NCI-H2107 treated with DMSO at 0.1 percent for 48 hours (cell line): ENCODE results near the gene OXT.
A peak's percentile ranks its signal among the peaks of the same experiment; 100 is the strongest.
"Not testable (repeated sequence)": the region's sequence is repeated elsewhere in the genome, so short reads cannot be mapped to it uniquely, and the experiment has no call there.

Source experiments
- DNase-seq: peaks from one replicate; lab custom pipeline; 2025; ENCODE audit not compliant: unreplicated experiment; lab: John Stamatoyannopoulos, UW

OXT gene

GRCh38 chr20:3071610-3072529, at the start of gene OXT:
Gene OXT (plus strand): TSS chr20:3071620. CDS start chr20:3071656, 36 bp downstream.
- no peak for DNase-seq

- DNase-seq, result no peak
These were observed 49.6 kb upstream of the OXT start for GRCh38 chr20:3021777-3022176.

- DNase-seq, result not testable (repeated sequence)
These were observed 48.6 kb upstream of the OXT start for GRCh38 chr20:3022559-3023490.

DNA sequence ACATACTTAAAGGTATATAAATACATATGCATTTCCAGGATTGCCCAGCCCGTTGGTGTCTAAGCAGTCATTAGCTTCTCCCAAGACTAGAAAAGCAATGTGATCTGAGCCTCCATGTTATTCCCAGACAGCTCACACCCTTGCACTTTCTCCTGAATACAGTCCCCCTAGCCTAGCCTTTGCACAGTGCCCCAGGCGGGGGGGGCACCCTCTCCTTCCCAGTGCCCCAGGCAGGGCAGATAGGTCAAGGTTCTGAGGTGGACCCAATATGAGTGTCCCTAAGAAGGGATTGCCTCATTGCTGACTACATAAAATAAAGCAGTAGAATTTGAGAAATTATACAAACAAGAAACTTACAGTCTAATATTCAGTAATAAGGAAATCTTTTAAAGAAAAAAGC, 43.4 kb upstream of the OXT start:
- no peak for DNase-seq

DNA sequence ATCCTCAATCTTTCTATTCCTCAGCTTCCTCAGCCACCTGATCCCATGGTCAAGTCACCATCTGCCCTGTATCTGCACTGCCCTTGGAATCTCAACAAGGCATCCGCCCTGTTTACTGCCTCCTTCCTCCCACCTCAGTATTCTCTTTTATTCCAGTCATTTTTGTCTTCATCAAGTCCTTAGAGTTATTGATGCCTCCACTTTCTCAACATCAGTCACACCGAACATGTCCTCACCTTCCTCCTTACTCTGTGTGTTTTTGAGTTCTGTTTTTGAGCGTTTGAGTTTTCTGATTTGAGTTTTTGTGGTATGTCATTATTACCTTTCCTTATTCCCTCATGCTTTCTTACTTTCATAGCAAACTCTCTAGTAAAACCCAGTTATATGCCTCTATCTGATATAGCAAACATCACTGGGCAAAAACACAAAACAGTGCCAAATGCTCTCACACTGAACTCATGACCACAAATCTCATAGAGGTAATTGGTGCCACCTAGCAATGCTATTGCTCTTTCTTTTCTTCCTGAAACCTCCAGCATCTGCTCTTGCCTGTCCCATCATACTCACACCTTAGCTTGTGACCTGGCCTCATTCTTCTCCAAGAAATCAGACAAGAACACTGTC, 39.8 kb upstream of the OXT start:
- no peak for DNase-seq

DNA sequence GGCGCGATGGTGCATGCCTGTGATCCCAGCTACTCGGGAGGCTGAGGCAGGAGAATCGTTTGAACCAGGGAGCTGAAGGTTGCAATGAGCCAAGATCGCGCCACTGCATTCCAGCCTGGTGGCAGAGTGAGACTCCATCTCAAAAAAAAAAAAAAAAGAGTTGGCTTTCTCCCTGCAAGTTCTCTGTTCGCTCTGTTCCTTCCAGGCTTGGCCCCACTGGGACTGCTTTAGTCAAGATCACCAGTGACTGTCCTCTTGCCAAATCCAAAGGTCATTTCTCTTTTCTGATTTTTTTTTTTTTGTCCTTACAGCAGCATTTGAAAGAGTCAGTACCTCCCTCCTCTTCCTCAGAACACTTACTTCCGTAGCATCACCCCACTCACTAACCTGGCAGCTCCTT, 38.8 kb upstream of the OXT start:
- no peak for DNase-seq

DNA sequence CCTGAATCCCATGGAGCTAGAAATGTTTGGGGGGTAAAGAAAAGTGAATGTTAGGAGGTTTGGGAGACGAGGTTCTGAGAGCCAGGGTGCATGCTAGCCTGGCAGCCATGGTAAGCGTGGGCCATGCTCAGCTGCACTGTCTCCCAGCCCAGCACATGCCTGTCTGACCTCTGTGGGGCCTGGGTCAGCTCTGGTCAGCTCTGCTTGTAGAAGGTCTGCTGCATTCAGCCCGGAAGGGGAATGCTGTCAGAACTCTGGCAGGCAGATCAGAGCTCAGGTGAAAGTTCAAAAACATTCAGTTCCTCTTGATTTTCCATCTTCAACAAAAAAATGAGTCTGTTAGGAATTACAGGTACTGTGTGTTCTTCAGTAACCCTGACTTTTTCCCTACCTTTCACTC, 33.8 kb upstream of the OXT start:
- DNase-seq, result no peak

DNA sequence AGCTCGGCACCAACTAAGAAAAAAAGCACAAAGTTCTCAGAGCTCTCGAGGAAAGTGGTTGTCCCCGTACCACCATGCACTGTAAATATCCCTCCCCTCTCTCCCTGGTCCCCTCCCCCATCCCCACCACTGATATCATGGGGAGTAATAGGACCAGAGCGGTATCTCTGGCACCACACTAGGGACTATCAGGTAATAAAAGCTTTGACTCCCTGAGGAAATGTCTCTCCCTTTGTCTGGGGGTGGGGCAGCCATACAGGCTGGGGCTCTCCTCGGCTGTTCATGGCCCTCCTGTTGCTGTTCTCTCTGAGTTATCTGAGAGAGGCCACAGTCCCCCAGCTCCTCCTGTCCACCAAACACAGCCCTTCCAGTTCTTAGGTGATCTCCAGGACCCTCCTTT, 33.0 kb upstream of the OXT start:
- no peak for DNase-seq

DNA sequence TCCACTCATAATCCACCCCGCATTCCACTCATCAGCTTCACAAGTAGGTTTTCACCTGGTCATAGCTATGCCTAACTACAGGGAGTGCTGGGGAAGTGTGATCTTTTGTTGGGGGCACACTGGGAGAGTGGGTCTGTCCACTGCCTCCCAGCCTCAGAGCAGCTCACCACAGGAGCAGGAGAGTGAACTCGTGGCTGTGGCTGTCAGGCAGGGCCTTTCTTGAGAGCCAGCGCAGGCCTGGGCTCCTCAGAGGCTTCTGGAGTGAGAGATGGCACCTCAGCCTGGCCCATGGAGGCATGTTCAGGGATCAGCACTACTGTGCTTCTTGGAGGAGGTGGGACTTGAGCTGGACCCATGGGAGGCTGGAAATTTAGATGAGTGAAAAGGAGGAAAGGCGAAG, 32.0 kb upstream of the OXT start:
- DNase-seq, result no peak

GRCh38 chr20:3040086-3040485, 31.3 kb upstream of the OXT start:
- no peak for DNase-seq

DNA sequence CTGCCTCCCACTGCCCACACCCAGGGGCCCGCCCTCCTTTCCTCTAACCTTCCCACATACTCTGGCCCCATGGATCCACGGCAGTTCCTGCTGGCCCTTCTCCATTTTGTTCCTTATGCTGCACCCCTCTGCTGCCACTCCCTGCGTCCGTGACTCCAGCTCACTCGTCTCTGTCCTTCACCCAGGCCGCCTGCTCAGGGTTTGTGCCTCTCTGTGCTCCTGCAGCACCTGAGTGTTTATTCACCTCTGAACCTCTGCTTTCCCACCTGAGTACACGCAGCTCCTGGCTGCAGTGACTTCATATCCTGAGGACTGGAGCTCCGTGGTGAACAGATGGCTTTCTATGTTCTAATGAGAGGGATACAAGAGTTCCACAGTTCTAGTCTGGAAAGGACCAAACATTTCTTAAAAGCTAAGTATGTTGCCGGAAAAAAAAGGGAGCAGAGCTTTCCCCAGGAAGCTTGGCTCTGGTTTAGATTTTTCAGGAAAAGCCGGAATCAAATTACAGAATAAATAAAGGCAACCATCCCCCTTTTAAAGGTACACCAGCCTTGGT, 29.5 kb upstream of the OXT start:
- no peak for DNase-seq

DNA sequence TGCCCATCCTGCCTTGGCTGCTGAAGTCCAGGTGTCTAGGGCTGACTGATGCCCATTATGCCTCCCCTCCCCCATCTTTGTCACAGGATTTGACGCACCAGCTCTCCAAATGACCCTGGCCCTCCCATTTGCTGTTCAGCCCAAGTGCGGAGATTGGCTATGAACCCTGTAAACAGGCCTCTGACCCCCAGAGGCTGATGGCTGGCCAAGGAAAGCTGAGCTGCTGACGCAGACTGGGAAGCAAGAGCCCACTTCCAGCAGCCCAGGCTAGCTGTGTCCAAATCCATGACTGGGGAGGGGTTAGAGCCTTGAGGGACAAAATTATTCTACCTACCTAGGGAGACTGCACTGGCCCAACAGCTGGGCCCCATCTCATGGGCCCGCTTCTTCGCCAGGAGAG, 28.8 kb upstream of the OXT start:
- DNase-seq, result no peak

GRCh38 chr20:3043322-3043721, 28.1 kb upstream of the OXT start, which contains the start of gene GNRH2:
Gene GNRH2 (plus strand): TSS chr20:3043622. CDS start chr20:3044415, 793 bp downstream.
- no peak for DNase-seq

DNA sequence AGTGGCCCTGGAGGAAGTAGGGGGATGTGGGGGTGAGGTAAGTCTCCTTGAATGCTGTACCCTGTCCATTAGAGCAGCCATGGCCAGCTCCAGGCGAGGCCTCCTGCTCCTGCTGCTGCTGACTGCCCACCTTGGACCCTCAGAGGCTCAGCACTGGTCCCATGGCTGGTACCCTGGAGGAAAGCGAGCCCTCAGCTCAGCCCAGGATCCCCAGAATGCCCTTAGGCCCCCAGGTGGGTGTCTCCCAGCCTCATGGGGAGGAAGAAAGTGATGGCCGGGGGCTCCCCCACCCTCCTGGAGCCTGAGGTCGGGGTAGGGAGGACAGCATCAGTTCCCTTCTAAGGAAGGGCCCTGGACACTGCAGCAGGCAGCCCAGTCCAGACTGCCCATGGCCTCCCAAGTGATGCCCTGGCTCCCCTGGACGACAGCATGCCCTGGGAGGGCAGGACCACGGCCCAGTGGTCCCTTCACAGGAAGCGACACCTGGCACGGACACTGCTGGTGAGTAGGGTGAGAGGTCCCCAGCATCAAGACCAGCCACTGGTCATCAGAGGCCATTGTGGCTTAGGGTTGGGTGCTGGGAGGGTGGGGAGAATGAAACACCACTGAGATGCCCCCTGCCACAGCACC, 27.0 kb upstream of the OXT start:
- DNase-seq, result no peak

DNA sequence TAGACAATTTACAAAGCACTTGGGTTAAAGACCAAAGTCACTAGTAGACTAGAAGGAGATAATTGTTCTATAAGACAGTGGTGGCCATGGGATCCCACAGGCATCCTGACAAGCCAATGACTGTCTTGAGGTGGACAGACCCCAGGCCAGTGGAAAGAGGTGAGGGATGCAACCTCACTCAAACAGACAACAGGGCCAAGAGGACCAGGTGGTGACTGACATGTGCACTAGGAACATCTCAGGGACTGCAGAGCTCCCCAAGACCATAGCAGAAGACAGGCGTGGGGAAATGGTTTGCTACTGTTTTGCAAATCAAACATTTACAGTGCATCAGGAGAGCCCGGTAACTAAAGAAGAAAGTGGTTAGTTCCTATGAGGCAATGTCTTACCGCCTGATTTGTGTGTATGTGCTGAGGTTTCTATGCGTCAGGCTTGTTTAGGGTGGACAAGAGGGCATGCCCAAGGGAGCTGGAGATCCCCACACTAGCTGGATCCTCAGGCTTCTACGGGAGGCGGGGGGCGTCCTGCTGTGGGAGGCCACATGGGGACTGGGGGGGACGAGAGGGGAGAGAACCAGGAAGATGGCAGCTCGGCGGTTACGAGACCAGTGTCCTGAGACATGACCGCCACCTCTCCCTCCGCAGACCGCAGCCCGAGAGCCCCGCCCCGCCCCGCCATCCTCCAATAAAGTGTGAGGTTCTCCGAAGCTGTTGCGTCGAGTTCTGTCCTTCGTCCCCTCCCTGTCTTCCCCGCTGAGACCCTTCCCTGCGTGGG, 26.2 kb upstream of the OXT start:
- DNase-seq, result no peak

DNA sequence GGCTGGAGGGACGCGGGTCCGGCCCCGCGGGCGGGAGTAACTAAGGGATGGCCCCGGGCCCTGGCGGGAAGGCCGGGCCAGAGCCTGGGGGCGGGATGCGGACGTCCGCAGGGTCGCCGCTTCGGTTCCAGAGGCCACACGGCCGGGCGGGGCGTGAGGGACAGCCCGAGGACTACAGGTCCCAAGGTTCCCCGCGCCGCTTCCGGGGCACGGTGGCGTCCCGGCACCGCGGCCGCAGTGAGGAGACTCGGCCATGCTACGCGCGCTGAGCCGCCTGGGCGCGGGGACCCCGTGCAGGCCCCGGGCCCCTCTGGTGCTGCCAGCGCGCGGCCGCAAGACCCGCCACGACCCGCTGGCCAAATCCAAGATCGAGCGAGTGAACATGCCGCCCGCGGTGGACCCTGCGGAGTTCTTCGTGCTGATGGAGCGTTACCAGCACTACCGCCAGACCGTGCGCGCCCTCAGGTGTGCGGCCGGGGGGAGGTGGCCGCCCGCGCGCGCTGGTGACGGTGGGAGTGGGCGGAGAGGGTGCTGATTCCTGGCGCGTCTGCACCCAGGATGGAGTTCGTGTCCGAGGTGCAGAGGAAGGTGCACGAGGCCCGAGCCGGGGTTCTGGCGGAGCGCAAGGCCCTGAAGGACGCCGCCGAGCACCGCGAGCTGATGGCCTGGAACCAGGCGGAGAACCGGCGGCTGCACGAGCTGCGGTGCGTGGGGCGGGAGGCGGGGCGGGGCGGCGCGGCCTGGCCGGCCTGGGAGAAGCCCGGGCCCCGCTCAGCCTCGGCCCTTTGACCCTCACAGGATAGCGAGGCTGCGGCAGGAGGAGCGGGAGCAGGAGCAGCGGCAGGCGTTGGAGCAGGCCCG, 25.4 kb upstream of the OXT start, which contains the start of gene MRPS26:
TSS of gene MRPS26 (plus strand) at position 237 of the 861 bp plus-strand sequence. CDS start at position 254, 17 bp downstream.
- no peak for DNase-seq

DNA sequence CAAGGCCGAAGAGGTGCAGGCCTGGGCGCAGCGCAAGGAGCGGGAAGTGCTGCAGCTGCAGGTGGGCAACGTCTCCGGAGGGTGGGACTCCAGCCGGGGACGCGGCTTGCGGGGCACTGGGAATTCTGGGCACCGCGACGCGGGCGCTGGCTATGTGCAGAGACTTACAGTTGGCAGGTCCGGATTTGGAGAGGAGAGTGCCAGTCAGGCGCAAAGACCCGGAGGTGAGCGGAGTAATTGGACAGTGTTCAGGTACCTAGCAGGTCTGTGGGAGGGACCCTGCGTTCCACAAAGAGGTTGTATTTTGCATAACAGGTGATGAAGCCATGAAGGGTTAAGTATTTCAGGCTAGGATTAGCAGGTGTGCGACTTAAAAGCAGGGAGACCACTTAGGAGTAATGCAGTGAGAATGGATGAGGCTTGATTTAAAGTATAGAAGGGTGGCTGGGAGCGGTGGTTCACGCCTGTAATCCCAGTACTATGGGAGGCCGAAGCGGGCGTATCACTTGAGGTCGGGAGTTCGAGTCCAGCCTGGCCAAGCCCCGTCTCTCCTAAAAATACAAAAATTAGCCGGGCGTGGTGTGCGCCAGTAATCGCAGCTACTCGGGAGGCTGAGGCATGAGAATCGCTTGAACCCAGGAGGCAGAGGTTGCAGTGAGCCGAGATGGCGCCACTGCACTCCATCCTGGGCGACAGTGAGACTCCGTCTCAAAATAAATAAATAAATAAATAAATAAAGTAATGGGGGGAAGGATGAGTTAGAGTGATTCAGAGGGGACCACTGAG, 24.6 kb upstream of the OXT start:
- DNase-seq, result peak; percentile 85
